ENCODE measurements around the gene JAKMIP2.
"Not testable (repeated sequence)": the region's sequence is repeated elsewhere in the genome, so short reads cannot be mapped to it uniquely, and the experiment has no call there.

The JAKMIP2 gene

DNA sequence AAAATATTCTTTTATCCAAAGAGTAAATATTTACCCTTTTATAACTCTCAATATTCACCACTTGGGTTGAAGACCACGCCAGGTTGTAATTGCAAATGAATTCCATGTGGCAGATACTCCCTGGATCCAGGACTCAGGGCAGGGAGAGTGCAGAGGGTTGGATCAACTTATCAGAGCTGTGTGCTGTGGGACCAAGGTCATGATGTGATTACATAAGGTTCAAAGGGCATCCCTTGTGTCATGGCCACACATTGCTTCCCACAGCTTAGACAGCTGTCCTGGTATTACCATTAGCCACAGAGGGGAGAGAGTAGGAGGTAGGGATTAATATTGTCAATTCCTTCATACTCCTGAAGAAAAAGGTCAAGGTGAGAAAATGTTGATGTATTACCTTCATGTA, 133.9 kb downstream of the JAKMIP2 start:
- DNase-seq (ENCODE audit: low read depth), result no peak

DNA sequence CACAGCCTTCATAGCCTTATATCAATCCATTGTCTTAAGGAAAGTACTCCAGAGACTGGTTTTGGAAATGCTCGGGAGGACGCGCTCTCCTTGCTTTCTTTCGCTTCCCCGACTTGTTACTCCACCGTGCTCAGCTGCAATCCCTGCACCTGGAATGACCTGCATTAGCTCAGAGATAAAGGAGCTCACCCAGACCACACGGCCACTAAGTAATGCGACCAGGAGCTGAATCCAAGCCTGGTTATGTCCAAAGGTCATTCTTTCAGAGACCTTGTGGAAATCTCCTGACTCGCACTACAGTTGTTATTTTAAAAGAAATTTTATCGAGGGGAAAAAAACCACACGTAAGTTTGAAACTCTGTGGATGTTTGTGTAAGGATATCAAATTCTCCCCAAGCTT, 137.3 kb downstream of the JAKMIP2 start:
- DNase-seq (ENCODE audit: low read depth), result no peak

DNA sequence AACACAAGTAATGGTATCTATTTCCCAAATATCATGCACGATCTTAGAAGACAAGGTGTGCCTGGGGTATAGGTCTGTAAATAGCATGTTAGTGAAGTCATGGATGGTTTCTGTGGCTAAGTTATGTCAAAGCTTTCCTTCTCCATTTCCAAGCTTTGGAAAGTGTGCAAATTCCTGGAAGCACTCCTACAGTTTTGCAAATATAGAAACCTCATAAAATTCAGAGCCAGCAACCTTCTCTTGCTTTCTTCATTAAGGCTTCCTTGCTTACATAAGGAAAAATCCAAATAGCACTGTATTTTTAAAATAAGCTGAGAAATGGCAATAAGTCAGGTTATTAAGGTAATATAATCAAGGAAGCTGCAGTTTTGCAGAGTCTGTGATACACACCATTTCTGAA, 138.1 kb downstream of the JAKMIP2 start:
- DNase-seq (ENCODE audit: low read depth), result no peak

DNA sequence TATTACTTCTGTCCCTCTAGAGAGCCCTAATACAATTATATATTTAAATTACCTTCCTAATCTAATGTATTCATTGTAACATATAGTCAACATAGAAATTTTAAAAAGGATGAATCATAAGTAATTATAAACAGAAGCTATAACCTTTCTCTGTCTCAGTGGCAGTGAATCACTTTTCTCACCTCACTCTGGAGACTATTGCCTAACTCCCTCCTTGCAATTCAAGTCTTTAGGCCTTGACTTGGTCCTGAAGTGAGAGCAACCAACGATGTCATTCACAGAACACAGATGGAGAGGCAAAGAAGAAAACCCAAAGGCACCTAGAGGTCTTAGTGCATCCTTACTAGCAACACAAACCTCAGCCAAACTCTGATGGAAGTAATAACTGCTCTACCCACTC, 139.4 kb downstream of the JAKMIP2 start:
- DNase-seq (ENCODE audit: low read depth), result no peak

DNA sequence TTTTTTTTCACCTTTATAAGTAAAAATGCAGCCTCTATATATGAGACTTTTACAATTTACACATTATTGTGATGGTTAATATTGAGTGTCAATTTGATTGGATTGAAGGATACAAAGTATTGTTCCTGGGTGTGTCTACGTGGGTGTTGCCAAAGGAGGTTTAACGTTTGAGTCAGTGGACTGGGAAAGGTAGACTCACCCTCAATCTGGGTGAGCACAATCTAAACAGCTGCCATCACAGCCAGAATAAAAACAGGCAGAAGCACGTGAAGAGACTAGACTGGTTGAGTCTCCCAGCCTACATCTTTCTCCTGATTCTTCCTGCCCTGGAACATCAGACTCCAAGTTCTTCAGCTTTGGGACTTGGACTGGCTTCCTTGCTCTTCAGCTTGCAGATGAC, 139.9 kb downstream of the JAKMIP2 start:
- no peak for DNase-seq (ENCODE audit: low read depth)

DNA sequence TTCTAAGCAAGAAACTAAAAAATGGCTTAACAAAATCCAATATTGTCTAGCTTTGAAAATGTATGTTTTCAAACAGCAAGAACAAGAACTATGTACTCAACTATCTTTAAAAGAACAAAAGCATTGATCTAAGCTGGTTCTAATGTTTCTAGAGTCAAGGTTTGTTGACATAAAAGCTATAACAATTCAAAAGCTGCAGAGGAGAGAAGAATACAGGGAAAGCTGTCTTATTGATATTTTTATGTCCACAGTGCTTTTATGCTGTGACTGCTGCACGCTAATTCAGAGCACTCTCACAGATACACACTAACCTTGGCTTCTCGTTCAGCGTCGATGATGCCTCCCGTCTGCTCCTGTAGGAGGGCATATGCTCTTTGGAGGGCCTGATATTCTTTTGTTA, 143.2 kb downstream of the JAKMIP2 start:
- DNase-seq (ENCODE audit: low read depth), result no peak

DNA sequence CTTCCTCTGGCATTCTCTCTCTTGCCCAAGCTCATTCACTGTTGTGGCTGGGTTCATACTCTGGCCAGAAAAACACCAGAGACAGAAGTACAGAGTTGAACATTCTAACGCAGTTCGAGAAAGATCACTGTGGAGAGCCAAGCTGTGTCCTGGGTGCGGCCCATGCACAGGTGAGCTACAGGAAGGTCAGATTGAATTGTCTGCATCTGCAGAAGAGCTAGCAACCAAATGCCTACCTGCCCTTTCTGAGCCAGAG, 145.9 kb downstream of the JAKMIP2 start:
- no peak for DNase-seq (ENCODE audit: low read depth)

DNA sequence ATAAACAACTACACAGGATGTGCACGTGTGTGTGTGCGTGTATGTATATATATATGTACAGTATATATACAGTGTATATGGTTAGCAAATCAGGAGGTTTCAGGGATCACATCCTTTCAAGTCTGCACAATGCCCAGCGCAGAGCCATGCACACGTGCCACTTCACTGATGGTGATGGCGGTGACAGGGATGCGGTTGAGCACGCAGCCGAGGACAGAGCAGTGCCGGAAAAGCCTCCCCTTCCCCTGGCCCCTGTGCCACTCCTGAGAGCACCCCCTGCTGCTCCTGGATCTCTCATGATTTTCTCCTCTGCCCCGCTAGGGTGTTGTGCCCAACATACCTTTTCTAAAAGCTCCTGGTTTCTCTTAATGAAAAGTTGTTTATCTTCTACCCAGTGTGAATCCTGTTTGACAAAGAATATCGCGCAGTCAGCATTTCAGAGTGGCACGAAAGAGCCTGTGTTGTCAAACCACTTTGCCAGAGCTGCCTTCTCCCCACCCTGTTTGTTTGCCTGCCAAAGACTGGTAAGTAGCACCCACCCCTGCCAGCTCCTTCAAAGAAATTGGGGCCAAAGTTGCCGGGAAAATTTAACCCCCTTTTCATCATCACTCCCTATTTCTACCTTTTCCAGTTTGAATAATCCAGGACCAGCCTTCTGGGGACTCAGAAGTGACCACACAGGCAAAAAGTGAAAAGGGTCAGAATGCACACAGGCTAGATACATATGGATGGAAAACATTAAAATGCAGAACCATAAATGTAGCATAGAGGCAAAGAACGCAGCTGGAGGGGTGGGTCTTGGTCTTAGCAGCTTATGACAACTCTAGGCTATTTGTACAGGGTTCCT, 146.4 kb downstream of the JAKMIP2 start:
- DNase-seq (ENCODE audit: low read depth), result no peak

DNA sequence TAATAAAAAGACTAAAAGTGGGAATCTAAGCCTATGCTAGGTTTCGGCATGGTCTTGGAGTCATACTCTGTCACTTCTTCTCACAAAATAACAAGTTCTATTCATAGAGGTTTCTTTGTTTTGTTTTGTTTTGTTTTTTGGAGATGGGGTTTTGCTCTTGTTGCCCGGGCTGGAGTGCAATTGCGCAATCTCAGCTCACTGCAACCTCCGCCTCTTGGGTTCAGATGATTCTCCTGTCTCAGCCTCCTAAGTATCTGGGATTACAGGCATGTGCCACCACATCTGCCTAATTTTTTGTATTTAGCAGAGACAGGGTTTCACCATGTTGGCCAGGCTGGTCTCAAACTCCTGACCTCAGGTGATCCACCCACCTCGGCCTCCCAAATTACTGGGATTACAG, 147.1 kb downstream of the JAKMIP2 start:
- not testable (repeated sequence) for DNase-seq (ENCODE audit: low read depth)

DNA sequence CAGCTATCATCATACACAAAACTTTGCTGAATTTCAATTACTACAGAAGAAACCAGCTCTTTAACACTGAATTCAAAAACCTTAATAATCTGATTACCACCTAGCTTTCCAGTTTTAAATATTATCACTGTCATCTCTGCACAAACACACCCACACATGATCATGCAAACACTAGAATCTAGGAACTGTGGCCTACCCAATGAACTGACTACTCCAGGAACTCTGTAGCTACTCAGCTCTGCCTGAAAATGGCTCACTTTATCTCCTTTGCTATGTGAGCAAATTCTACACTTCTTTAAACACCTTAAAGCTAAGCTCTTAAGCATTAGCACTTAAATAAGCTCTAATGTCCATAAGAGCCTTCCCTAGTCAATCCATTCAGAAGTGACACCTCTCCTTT, 149.4 kb downstream of the JAKMIP2 start:
- DNase-seq (ENCODE audit: low read depth), result no peak

DNA sequence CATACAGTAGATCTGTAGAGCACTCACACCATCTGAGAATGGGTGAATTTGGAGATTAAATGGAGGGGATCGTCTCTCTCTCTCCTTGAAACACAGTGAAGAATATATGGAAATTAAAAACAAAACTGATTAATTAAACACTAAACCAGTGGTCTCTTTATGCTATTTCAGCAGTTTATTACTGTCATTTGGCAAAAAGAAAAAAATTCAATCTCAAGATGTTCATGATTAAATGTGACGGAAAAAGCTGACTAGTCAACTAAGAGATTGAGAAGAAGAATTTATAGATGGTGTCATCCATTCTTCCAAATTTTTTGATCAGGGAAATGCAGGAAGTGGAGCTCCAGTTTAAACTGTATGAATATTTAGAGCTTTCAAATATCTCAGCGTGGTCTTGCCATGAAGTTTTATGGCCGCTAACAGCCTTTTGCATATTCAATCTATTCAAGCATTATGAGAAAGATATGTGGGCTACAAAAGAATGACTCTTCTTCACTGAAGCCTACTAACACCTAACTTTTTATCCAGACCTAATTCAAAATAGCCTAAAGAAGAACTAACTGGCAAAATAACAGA, 151.0 kb downstream of the JAKMIP2 start:
- no peak for DNase-seq (ENCODE audit: low read depth)

DNA sequence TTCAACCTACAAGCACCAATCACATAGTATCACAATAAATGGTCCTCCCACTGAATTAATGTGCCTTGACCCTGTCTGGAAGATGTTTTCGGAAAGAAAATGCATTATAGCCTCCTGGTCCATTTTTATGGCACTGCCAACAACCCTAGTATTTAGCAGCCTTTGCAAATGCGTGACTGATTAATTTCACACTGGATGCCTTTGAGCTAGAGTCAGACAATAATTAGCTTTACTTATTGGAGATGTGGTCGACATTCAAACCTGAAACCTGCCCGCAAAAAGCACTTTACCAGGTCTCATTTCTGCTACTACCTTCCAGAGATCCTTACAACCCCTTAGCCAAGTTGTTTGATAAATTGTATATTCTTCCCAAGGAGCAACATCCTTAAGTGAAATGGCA, 153.3 kb downstream of the JAKMIP2 start:
- no peak for DNase-seq (ENCODE audit: low read depth)

DNA sequence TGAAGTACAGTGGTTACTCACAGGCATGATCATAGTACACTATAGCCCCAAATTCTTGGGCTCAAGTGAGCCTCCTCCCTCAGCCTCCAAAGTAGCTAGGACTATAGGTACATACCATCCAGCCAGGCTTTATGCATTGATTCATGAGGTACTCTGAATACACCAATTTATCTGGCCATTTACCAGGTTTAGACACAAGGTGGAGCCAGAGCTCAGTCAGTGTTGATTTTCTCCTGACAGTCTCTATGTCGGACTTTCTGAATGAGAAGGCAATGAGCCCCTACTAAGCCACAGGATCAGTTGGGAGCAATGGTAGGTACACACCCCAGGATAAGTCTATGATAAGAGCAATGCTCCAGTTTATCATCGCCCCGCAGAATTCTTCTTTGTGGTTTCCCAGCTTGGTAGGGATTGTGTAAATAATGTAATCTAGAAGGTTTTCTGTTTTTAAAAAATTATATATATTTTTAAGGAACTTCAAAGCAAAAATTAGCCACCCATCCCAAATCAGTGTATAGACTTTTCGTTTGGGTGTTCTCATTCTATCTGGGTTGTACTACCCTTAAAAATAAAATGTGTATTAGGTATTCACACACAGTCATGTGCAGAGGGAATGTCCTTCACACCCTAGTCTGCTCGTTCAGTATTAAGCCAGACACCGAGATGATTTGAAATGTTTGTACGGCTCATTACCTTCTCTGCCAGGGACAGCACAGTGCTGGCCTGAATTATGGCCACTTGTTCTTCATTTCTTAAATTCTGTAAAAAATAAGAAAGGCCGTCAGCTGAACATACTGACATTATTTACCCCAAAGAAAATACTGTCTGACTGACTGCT, 154.3 kb downstream of the JAKMIP2 start:
- DNase-seq (ENCODE audit: low read depth), result peak; percentile 8

DNA sequence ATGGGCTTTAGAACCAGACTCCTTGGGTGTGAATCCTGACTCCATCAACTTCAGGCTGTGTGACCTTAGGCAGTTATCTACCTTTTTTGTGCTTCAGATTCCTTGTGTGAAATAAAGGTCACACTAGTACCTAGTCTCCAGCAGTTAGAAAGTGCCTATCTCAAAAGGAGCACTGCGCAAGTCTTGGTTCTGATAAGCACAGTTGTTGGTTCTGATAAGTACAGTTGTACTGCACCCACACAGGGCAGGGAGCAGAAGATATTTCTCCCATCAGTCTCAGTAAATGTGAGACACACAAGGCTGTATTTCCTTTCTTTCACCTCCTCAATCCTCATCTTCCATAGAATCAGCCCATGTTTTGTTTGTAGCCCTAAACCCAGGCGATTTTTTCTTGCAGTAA, 156.1 kb downstream of the JAKMIP2 start:
- DNase-seq (ENCODE audit: low read depth), result no peak

DNA sequence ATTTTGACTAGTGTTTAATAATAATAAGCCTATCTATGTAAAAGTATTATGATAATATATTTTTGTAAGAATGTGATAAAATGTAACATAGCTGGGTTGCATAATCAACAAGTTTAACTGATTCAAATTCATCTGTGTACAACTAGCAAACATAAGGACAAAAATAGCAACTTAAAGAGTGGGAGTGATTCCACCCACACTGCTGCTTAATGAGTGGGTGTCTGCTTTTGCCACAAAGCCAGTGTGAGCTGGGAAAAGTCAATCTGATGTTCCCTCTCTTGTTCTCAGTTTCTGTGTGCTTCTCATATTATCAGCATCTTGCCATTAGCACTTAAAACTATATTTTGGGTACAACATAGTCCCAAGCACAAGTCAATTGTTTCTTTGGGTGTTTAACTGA, 161.5 kb downstream of the JAKMIP2 start:
- DNase-seq (ENCODE audit: low read depth), result no peak

DNA sequence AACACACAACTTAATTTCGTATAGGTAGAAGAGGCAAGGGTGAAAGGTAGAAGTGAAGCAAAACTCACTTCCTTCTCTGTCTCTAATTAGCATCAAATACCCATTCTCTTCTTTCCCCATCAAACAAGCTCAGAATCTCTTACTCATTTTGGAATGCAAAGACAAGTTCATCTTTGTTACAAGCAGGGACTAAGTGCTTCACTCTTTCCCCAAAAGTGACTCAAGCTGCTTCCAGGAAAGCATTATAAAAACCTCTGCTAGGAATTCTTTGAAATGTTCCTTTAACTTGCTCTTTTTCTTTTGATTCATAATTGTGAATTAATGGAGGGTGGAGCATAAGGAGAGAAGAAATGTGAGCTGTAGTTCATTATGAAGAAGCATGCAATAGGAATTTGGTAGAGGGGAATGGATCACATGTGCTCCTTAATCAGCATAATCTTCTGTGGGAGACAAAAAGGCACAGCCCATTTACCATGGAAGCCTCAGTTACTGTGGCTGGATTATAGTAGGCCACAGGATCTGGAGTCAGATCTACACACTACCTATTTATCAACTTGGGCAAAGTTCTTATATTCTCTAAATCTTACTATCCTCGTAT, 163.1 kb downstream of the JAKMIP2 start:
- no peak for DNase-seq (ENCODE audit: low read depth)

DNA sequence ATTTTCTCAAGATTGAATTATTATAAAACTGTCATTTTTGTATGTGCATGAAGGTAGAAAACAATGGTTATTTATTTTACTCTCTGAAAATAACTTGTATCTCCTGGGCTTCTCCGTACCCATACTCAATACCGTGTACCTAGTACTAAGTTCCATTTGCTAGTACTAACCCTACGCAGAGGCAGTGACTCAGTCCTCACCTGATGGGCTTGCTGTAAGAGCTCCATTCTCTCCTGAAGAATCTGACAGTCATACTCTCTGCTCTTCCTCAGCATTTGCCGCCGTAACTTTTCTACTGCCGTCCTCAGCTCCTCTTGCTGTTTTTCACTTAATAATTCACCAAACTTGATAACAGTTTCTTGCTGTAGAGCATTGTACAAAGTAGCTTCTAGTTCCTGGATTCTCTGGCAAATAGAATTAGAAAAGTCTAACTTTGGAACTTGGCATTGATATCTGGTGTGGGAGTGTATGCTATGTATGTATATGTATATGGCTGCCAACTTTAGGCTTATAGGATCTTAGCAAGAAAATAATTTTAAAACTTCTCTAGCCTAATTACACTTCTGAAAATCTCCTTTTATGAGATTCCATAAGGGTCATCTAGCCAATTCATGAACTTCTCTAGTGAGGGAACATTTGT, 164.7 kb downstream of the JAKMIP2 start:
- no peak for DNase-seq (ENCODE audit: low read depth)

DNA sequence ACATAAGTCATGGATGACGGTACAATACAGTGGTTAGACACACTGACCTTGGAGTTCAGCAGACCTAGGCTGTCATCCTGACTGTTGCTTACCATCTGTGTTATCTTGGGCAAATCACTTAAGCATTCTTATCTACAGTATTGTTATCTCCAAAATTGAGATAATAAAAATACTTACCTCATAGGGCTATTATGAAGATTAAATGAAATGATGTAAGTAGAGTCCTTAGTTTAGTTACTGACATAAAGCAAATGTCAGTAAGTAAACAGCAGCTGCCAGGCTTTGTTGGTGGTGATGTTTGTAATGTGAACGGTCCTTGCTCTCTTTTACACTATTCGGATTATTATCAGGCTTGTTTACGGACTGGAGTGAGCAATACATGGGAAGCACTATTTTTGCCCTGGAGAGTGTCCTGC, 165.3 kb downstream of the JAKMIP2 start:
- no peak for DNase-seq (ENCODE audit: low read depth)

DNA sequence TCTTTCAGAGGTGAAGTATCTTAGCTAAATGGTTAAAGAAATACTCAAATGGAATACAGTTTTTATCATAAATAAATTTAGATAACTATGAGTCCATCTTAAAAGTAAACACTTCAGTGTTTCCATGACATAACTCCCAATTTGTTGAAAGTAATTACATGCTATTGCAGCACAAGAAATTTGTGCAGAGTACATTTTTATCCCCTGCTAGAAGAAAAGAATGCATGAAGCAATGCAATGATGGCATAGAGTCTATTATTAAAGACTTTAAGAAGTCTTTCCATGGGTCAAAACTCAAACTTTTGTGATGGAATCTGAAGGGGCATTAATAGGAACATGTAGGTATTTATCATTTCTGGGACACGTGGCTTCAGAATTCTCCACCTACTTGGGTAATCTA, 166.1 kb downstream of the JAKMIP2 start:
- DNase-seq (ENCODE audit: low read depth), result no peak

DNA sequence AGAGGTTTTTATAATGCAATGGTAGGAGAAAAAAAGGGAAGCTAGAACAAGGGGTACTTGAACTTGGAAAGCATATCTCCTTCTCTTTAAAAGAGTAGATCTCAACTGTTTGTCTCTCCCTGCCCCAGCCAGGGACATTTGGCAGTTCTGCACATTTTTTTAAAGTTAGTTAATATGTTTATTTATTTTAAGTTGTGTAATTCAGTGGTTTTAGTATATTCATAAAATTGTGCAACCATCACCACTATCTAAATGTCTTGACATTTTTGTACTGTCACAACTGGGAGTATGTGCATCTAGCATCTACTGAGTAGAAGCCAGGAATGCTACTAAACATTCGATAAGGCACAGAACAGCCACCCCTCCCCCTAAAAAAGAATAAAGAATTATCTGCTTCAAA, 169.2 kb downstream of the JAKMIP2 start:
- DNase-seq (ENCODE audit: low read depth), result no peak

DNA sequence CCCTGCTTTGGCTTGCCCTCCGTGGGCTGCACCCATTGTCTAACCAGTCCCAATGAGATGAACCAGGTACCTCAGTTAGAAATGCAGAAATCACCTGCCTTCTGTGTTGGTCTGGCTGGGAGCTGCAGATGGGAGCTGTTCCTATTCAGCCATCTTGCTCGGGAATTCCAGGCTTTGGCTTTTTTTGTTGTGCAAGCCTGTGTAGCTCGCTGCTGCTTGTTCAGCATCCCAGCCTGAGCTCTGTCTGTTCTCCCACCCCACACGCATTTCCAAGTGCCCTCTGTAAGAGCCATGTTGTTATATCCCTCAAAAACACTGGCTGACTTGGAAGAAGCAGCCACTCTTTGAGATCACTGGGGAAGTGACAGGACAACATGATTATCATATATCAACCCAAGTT, 171.0 kb downstream of the JAKMIP2 start:
- DNase-seq (ENCODE audit: low read depth), result no peak

DNA sequence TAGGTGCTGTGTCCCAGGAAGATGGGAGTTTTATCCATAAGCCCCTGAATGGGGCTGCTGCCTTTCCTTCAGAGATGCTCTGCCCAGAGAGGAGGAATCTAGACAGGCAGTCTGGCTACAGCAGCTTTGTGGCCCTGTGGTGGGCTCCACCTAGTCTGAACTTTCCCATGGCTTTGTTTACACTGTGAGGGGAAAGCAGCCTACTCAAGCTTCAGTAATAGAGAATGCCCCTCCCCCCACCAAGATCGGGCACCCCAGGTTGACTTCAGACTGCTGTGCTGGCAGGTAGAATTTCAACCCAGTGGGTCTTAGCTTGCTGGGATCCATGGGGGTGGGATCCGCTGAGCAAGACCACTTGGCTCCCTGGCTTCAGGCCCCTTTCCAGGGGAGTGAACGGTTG, 171.7 kb downstream of the JAKMIP2 start:
- DNase-seq (ENCODE audit: low read depth), result no peak

Measured in activated T-cell treated with anti-CD3 and anti-CD28 coated beads for 48 hours (primary cell).